Esophagus squamous epithelium (tissue), 4 donors: ENCODE measurements around the gene ACSF3.

ENCODE experiments used
- CTCF ChIP-seq, 6 experiments: fragments of 450-650 bp in 4 of 6; fragments of 200-600 bp in 2 of 6; sonication (generic) in 2 of 6; IDR thresholded peaks; one replicate each; pipeline ENCODE4 v1.5.1; 2016 to 2019; ENCODE audit warnings: antibody characterized with exemption in 6 of 6, mild to moderate bottlenecking in 4 of 6, moderate library complexity in 4 of 6
- POLR2A ChIP-seq, 4 donors: fragments of 450-650 bp; IDR thresholded peaks; one replicate each; pipeline ENCODE4 v1.6.1; 2017; ENCODE audit warnings: antibody characterized with exemption in 4 of 4, mild to moderate bottlenecking in 4 of 4, moderate library complexity in 3 of 4

GRCh38 chr16:89147085-89147817, 53.6 kb downstream of the ACSF3 start:
- TF ChIP-seq CTCF (IDR thresholded peaks at IDR 0.05) (no peak), POLR2A (IDR thresholded peaks at IDR 0.05) (no peak)
